ENCODE results near the gene TCTN1.

DNA sequence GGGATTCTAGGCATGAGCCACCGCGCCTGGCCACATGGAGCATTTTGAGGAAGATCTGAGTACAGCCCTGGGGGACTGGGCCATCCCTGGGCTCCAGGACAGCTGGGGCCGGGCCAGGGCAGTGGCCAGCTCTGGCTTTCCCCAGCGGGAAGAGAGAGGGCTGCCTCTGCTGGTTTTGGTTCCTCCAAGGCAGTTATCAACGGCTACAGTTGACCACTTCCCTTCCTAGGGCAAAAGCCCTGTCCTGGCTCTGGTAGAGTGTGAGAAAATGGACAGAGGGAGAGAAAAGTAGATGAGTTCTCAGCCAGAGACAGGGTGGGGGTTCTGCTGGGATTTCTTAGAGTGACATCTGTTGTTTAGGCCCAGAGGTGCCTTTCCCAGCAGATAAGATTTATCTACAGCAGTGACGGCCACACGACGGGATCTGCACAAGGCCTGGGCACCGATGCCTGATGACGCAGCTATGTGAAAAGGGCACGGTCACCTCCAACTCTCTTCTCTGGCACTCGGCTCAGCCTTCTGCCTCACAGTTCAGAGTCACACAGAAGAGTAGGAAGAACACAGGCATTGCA lies 80.5 kb downstream of the TCTN1 start:
- no peak for TF ChIP-seq EZH2 (IDR thresholded peaks at IDR 0.05; ENCODE audit: low read depth)
- TF ChIP-seq, protein P1, sequence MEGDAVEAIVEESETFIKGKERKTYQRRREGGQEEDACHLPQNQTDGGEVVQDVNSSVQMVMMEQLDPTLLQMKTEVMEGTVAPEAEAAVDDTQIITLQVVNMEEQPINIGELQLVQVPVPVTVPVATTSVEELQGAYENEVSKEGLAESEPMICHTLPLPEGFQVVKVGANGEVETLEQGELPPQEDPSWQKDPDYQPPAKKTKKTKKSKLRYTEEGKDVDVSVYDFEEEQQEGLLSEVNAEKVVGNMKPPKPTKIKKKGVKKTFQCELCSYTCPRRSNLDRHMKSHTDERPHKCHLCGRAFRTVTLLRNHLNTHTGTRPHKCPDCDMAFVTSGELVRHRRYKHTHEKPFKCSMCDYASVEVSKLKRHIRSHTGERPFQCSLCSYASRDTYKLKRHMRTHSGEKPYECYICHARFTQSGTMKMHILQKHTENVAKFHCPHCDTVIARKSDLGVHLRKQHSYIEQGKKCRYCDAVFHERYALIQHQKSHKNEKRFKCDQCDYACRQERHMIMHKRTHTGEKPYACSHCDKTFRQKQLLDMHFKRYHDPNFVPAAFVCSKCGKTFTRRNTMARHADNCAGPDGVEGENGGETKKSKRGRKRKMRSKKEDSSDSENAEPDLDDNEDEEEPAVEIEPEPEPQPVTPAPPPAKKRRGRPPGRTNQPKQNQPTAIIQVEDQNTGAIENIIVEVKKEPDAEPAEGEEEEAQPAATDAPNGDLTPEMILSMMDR (conservative IDR thresholded peaks at IDR 0.05), result no peak

Data from PC-9 (cell line).